Pancreas (tissue), 10 donors: ENCODE results near the gene COX7A2L. TPM values are rescaled to one million over a fixed set of nuclear protein-coding genes. Genes with fewer than 3 reads are reported as not detected.

Experiments used
- ATAC-seq, 4 donors: fragments of 200-7000 bp; cut with Tn5 transposase; one replicate each; pipeline versions ENCODE4 v1.8.0 to v1.9.1; 2020; ENCODE audit warnings: mild to moderate bottlenecking in 4 of 4, moderate library complexity in 4 of 4
- DNase-seq, 6 donors: peaks; one replicate each; pipeline ENCODE4 v3.0.0-alpha.2; 2020
- FAIRE-seq: peaks from 2 replicates; lab custom pipeline; 2012; peaks lifted over from hg19 to GRCh38; lab: Jason Lieb, UNC
- H3K27ac ChIP-seq, 4 donors: fragments of 200-600 bp; sonication (generic); 1 replicate in 3 of 4; 2 replicates in 1 of 4; pipeline versions ENCODE4 v1.5.0 to v1.8.0; 2020
- H3K27me3 ChIP-seq, 4 donors: fragments of 200-600 bp; one replicate each; pipeline ENCODE4 v1.8.0; 2021
- H3K36me3 ChIP-seq, 3 donors: fragments of 200-600 bp; sonication (generic) in 1 of 3; one replicate each; pipeline versions ENCODE4 v1.5.0 to v1.8.0; 2020 to 2021
- H3K4me1 ChIP-seq, 3 donors: fragments of 200-600 bp; one replicate each; pipeline ENCODE4 v1.8.0; 2021
- H3K4me3 ChIP-seq, 4 donors: fragments of 200-600 bp; sonication (generic) in 2 of 4; one replicate each; pipeline versions ENCODE4 v1.5.0 to v1.8.0; 2020 to 2021
- H3K9me3 ChIP-seq, 4 donors: fragments of 200-600 bp; one replicate each; pipeline ENCODE4 v1.8.0; 2021
- whole genome bisulfite sequencing, 2 donors: extraction: QIAGEN DNeasy Blood & Tissue Kit; methylation state at CpG; one replicate each; pipeline ENCODE4 v1.1.7; 2013; 5-methylcytosine and 5-hydroxymethylcytosine counted together
- intact Hi-C, 3 donors: fragments of 100-400 bp; cut with DNase I; formaldehyde crosslinking; loops; one replicate each; pipeline versions ENCODE4 v1.11.1 to v1.14.2; 2022
- polyA plus RNA-seq, 2 donors: library from polyadenylated mRNA; stranded (reverse); fragments of 200-250 nt; gene quantifications; one replicate each; pipeline ENCODE4 v1.2.3, GENCODE V29; 2013
- total RNA-seq, 6 donors: library from RNA; stranded (reverse); fragmentation: NEBNext Ultra II Directional in 4 of 6; extraction: Animal tissue kit (Norgen Biotek cat#: 25700) in 4 of 6; gene quantifications; one replicate each; pipeline versions ENCODE4 v1.2.1 to v1.2.4, GENCODE V29; 2021 to 2023
- TF ChIP-seq, protein P1 (sequence below), 4 donors: fragments of 200-600 bp; sonication (generic) in 3 of 4; IDR thresholded peaks; one replicate each; pipeline versions ENCODE4 v1.5.0 to v1.8.0; 2021; ENCODE audit warnings: antibody characterized with exemption in 4 of 4
- donor health status: healthy with polysubstance abuse.
- donor health status: DM: no; HTN: no; CAD: no; lungs with moderate emphysema.
- donor health status: DM: no; HTN: no; CAD: no.
- donor health status: control.
- donor health status: control.
- donor health status: Bipolar disorder and iron deficiency.
- donor health status: DM: yes; HTN: yes; CAD: no.
- donor health status: DM: no; HTN: no; CAD: no.
- donor health status: DM: no; HTN: no; CAD: no.
- donor health status: DM: yes; HTN: yes; CAD: no.

Gene COX7A2L
- total and polyA plus RNA-seq, 8 donors: 34.8 to 91.5 (median 49.7) TPM

- FAIRE-seq (no peak), DNase-seq (no peak), ATAC-seq (no peak)
- WGBS, 2 donors: 82 to 90% methylated on average over 23 of the region's 23 CpGs
- H3K27ac ChIP-seq: no peak overlapping the region
- no peaks in the 10 kb centered on the region for H3K27me3 ChIP-seq
- H3K9me3 ChIP-seq: no peaks in the 10 kb centered on the region
- TF ChIP-seq, protein P1, sequence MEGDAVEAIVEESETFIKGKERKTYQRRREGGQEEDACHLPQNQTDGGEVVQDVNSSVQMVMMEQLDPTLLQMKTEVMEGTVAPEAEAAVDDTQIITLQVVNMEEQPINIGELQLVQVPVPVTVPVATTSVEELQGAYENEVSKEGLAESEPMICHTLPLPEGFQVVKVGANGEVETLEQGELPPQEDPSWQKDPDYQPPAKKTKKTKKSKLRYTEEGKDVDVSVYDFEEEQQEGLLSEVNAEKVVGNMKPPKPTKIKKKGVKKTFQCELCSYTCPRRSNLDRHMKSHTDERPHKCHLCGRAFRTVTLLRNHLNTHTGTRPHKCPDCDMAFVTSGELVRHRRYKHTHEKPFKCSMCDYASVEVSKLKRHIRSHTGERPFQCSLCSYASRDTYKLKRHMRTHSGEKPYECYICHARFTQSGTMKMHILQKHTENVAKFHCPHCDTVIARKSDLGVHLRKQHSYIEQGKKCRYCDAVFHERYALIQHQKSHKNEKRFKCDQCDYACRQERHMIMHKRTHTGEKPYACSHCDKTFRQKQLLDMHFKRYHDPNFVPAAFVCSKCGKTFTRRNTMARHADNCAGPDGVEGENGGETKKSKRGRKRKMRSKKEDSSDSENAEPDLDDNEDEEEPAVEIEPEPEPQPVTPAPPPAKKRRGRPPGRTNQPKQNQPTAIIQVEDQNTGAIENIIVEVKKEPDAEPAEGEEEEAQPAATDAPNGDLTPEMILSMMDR (IDR thresholded peaks at IDR 0.05): no peak
- peaks cover 4 to 8% (median 7%) of the 10 kb centered on the region in 3 donors for H3K4me1 ChIP-seq
- H3K4me3 ChIP-seq: no peak overlapping the region
- intact Hi-C loops: no loop called here
- peaks cover 0 to 5% (median 3%) of the 10 kb centered on the region in 3 donors for H3K36me3 ChIP-seq
These were observed 20.7 kb downstream of the COX7A2L start for GRCh38 chr2:42340045-42340937.

GRCh38 chr2:42339191-42339912, 21.7 kb downstream of the COX7A2L start:
- FAIRE-seq (no peak), ATAC-seq (peak in 2 of 4 donors; percentile 49 to 51), DNase-seq (no peak)
- no peaks in the 10 kb centered on the region for H3K27me3 ChIP-seq
- intact Hi-C loops: loop anchor here in 1 of 3 donors (10.0 kb wide), 1 partner anchor 485 kb away; no protein-coding TSS in a partner anchor
- no peaks in the 10 kb centered on the region for H3K9me3 ChIP-seq
- H3K4me1 ChIP-seq: peaks cover 4 to 8% (median 7%) of the 10 kb centered on the region in 3 donors
- H3K4me3 ChIP-seq: no peak overlapping the region
- H3K27ac ChIP-seq: no peak overlapping the region
- 83 to 84% methylated on average over 21 of the region's 21 CpGs for WGBS, 2 donors
- TF ChIP-seq, protein P1 (IDR thresholded peaks at IDR 0.05): no peak
- peaks cover 0 to 5% (median 3%) of the 10 kb centered on the region in 3 donors for H3K36me3 ChIP-seq

DNA sequence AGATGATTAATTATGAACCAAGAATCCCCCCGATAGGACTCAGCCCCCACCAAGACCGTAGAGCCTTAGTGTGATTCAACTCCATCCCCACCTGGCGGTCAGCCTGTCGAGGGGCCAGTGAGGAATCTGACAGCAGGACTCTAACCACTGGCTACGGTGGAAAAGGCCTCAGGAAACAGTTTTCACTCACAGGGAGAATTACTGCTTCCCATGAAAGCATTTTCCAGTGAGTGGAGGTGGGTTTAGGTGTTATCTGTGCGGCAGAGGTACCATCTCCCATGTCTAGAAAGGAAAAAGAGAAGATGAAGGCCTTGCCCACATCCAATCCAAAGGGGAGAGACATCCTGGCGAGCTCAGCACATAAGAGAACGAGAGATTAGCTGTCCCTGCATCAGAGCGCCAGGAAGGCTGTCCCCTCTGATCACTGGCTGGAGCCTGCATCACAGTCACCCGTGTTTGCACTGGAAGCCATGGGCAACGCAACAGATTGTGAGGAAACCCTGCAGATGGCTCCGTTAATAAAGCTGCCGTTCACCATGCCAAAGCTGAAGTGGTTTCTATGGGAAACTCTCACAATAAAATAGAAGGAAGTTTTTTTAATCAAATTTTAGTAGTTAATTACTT, 22.3 kb downstream of the COX7A2L start:
- 81 to 87% methylated on average over 13 of the region's 13 CpGs for WGBS, 2 donors

DNA sequence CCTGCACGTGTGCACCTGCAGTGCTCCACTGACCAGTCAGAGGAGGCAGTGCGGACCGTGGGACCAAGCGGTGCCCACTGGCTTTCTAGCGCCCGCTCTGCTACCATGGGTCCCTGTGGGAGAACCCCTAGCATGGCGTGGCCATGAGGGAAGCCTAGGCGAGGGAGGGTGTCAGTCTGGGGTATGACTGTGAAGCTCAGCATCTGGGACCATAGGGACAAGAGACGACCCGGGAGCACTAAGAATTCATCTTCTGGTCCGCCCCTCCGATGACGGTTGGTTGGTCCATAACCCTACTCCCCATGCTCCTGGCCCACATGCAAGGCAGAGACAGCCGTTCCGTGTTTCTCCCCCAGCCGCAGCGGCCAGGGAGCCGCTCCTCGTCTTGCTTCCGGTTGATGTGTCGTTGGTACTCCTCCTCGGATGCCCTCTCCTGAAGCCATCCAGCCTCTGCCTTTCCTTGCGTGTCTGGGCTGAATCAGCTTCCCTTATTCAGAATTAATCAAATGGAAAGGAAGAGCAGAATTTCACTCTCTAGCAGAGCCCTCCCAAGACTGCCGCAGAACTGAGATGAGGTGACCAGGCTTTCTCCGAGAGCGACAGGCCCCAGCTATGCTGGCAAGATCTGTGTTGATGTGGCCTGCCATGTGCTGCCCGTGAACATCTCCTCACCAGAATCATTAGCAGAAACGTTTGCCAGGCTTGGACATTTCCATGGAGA, 23.0 kb downstream of the COX7A2L start:
- ATAC-seq (no peak), FAIRE-seq (no peak), DNase-seq (no peak)
- Histone ChIP-seq H3K4me1 (peaks cover 4 to 8% (median 7%) of the 10 kb centered on the region in 3 donors), H3K27ac (no peak overlapping the region), H3K9me3 (no peaks in the 10 kb centered on the region), H3K36me3 (peaks cover 0 to 11% (median 5%) of the 10 kb centered on the region in 3 donors), H3K27me3 (no peaks in the 10 kb centered on the region), H3K4me3 (no peak overlapping the region)
- TF ChIP-seq, protein P1 (IDR thresholded peaks at IDR 0.05): no peak
- intact Hi-C loops: loop anchor here in 1 of 3 donors (10.0 kb wide), 1 partner anchor 483 kb away; no protein-coding TSS in a partner anchor
- WGBS, 2 donors: 96% methylated on average over 28 of the region's 28 CpGs

More for the DNA sequence above, 22.3 kb downstream of the COX7A2L start:
- TF ChIP-seq, protein P1 (IDR thresholded peaks at IDR 0.05): no peak
- no peak for FAIRE-seq
- peaks cover 4 to 8% (median 7%) of the 10 kb centered on the region in 3 donors for H3K4me1 ChIP-seq
- no peak overlapping the region for H3K27ac ChIP-seq
- intact Hi-C loops: loop anchor here in 1 of 3 donors (10.0 kb wide), 1 partner anchor 484 kb away; no protein-coding TSS in a partner anchor
- peaks cover 0 to 5% (median 4%) of the 10 kb centered on the region in 3 donors for H3K36me3 ChIP-seq
- DNase-seq: no peak
- ATAC-seq: peak in 3 of 4 donors; percentile 18 to 71 (median 68)
- no peak overlapping the region for H3K4me3 ChIP-seq
- H3K9me3 ChIP-seq: no peaks in the 10 kb centered on the region
- H3K27me3 ChIP-seq: no peaks in the 10 kb centered on the region
